SU-DHL-6 (cell line): ENCODE data around the gene C2CD3.

Experiments used
- H2AFZ ChIP-seq: fragments of 200-600 bp; sonication (generic); 2 replicates; pipeline ENCODE4 v1.6.1; 2014; ENCODE audit warnings: low read depth, mild to moderate bottlenecking, moderate library complexity, mixed read lengths, antibody characterized with exemption, low read length; ENCODE audit not compliant: severe bottlenecking
- H3F3A ChIP-seq: fragments of 200-600 bp; shearing (Covaris generic); 2 replicates; pipeline ENCODE4 v1.6.0; 2016; ENCODE audit warnings: antibody characterized with exemption, mild to moderate bottlenecking; ENCODE audit not compliant: insufficient read depth
- H3K27ac ChIP-seq: fragments of 200-600 bp; sonication (generic); 2 replicates; pipeline ENCODE4 v1.5.1; 2016; ENCODE audit warnings: low read depth, mild to moderate bottlenecking, low read length, moderate library complexity, mixed read lengths
- H3K27me3 ChIP-seq: fragments of 200-600 bp; sonication (generic), shearing (Covaris generic); 2 replicates; pipeline ENCODE4 v1.6.0; 2014; ENCODE audit warnings: mild to moderate bottlenecking, low read length
- H3K36me3 ChIP-seq: fragments of 200-600 bp; sonication (generic); 2 replicates; pipeline ENCODE4 v1.6.1; 2014; ENCODE audit warnings: mild to moderate bottlenecking, low read length, mixed read lengths
- H3K4me2 ChIP-seq: fragments of 300-600, 200-600 bp; shearing (Covaris generic), sonication (generic); 2 replicates; pipeline ENCODE4 v1.6.0; 2014; ENCODE audit warnings: low read length, low read depth, mild to moderate bottlenecking; ENCODE audit not compliant: poor library complexity, severe bottlenecking
- H3K4me3 ChIP-seq: fragments of 200-600 bp; sonication (generic); 2 replicates; pipeline ENCODE4 v1.5.1; 2014; ENCODE audit warnings: antibody characterized with exemption, low read length, mild to moderate bottlenecking, mixed read lengths; ENCODE audit not compliant: insufficient read depth, poor library complexity, severe bottlenecking
- H3K79me2 ChIP-seq: fragments of 200-600 bp; sonication (generic); 2 replicates; pipeline ENCODE4 v1.6.1; 2014; ENCODE audit warnings: mild to moderate bottlenecking, low read length, moderate library complexity; ENCODE audit not compliant: insufficient read depth
- H3K9ac ChIP-seq: fragments of 200-600 bp; sonication (generic); 2 replicates; pipeline ENCODE4 v1.7.0; 2014; ENCODE audit warnings: mild to moderate bottlenecking, low read length
- H3K9me2 ChIP-seq: fragments of 200-600 bp; sonication (generic); replicated peaks from 2 replicates; pipeline ENCODE4 v1.6.1; 2014; ENCODE audit warnings: low read length; ENCODE audit not compliant: insufficient read depth
- H3K9me3 ChIP-seq: fragments of 200-600 bp; sonication (generic); 2 replicates; pipeline ENCODE4 v1.6.1; 2014; ENCODE audit warnings: low read length, mixed read lengths; ENCODE audit not compliant: insufficient read depth
- H4K20me1 ChIP-seq: fragments of 200-600 bp; sonication (generic); 2 replicates; pipeline ENCODE4 v1.6.1; 2014; ENCODE audit warnings: low read depth, mild to moderate bottlenecking, antibody characterized with exemption, low read length, moderate library complexity, mixed read lengths
- CTCF ChIP-seq: fragments of 200-600 bp; sonication (generic); IDR thresholded peaks from one replicate; pipeline ENCODE4 v1.5.1; 2017; ENCODE audit warnings: antibody characterized with exemption, mild to moderate bottlenecking, low read length, moderate library complexity; ENCODE audit not compliant: insufficient read depth, poor library complexity, severe bottlenecking
- EZH2phosphoT487 ChIP-seq: fragments of 200-600 bp; sonication (generic), shearing (Covaris generic); conservative IDR thresholded peaks from 2 replicates; pipeline ENCODE4 v1.6.1; 2018; ENCODE audit warnings: mild to moderate bottlenecking, antibody characterized with exemption, low read length, moderate library complexity, mixed read lengths

C2CD3 gene

GRCh38 chr11:74195828-74196227 lies 25.0 kb upstream of the C2CD3 start:
- Histone ChIP-seq H4K20me1 (no peaks in the 10 kb centered on the region), H3K9ac (no peak overlapping the region), H3K4me2 (no peak overlapping the region), H3K27me3 (no peaks in the 10 kb centered on the region), H2AFZ (no peak overlapping the region), H3K9me3 (no peaks in the 10 kb centered on the region), H3K36me3 (peaks cover 4% of the 10 kb centered on the region; the same call in 1 of the 2 replicates), H3F3A (no peaks in the 10 kb centered on the region), H3K27ac (no peak overlapping the region), H3K9me2 (no peaks in the 10 kb centered on the region), H3K79me2 (peaks cover 9% of the 10 kb centered on the region), H3K4me3 (no peak overlapping the region)
- TF ChIP-seq EZH2phosphoT487 (no peak), CTCF (no peak)

GRCh38 chr11:74185695-74186094 lies 14.9 kb upstream of the C2CD3 start:
- Histone ChIP-seq H3K27ac (no peak overlapping the region), H3K27me3 (no peaks in the 10 kb centered on the region), H3K4me2 (no peak overlapping the region), H3K36me3 (no peaks in the 10 kb centered on the region; the same call in 1 of the 2 replicates), H4K20me1 (no peaks in the 10 kb centered on the region), H2AFZ (no peak overlapping the region), H3F3A (no peaks in the 10 kb centered on the region; the same call in 1 of the 2 replicates), H3K9me3 (no peaks in the 10 kb centered on the region), H3K9me2 (no peaks in the 10 kb centered on the region), H3K4me3 (no peak overlapping the region), H3K9ac (no peak overlapping the region), H3K79me2 (peaks cover 45% of the 10 kb centered on the region)
- TF ChIP-seq EZH2phosphoT487 (no peak), CTCF (no peak)

- TF ChIP-seq EZH2phosphoT487 (no peak), CTCF (no peak)
- Histone ChIP-seq H3K36me3 (no peaks in the 10 kb centered on the region; the same call in 1 of the 2 replicates), H3K27me3 (no peaks in the 10 kb centered on the region), H3K9ac (no peak overlapping the region), H3K4me2 (no peak overlapping the region), H3K27ac (no peak overlapping the region), H3K9me3 (no peaks in the 10 kb centered on the region), H3K79me2 (peaks cover 49% of the 10 kb centered on the region), H3K9me2 (no peaks in the 10 kb centered on the region), H3K4me3 (no peak overlapping the region), H3F3A (no peaks in the 10 kb centered on the region; the same call in 1 of the 2 replicates), H2AFZ (no peak overlapping the region), H4K20me1 (no peaks in the 10 kb centered on the region)
Measured at GRCh38 chr11:74185285-74185684, 14.5 kb upstream of the C2CD3 start.
